GM21381 (cell line): ENCODE results near the gene TUNAR.

Experiments used
- ATAC-seq: cut with Tn5 transposase; IDR thresholded peaks from one replicate; pipeline ENCODE4 v1.9.1; 2021; ENCODE audit warnings: mild to moderate bottlenecking, moderate library complexity; ENCODE audit not compliant: unreplicated experiment

TUNAR gene

DNA sequence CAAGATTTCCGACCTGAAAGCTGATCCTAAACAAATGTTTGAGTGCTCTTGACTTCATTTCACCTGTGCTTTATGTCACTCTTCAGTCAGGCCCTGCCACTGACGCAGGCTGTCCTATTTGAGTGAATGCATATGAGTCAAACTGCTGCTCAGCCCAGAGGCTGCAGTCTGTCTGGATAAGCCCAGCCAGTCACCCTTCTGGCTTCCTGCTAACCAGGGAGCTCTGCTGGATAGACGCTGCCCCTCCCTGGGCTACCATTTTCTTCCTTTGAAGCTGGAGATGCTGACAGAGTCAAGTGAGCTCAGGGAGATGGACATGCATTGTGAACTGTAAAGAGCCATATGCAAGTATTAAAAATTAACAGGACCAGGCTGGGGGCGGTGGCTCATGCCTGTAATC, 5.1 kb upstream of the TUNAR start:
- no peak for ATAC-seq

DNA sequence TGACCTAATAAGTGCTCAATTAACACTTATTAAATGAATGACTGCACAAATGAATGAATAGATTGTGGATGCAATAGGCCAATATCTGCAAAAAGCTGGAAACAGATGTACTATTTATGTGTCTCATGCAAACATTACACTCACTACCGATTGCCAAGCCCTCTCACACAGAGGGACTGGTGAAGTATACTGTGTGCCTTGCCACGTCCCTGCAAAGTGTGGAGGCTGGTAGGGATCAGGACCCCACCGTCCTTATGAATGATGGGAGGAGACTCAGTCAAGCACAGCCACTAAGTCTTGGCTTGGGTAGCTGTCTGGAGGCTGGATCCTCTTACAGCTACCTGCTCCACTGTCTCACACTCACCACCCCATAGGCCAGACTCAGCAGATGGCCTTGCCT, 3.9 kb upstream of the TUNAR start:
- ATAC-seq = no peak

GRCh38 chr14:95875831-95876760, 536 bp upstream of the TUNAR start:
- no peak for ATAC-seq

GRCh38 chr14:95877633-95878032, 1.0 kb downstream of the TUNAR start:
- ATAC-seq = no peak

GRCh38 chr14:95884377-95884776, 7.7 kb downstream of the TUNAR start:
- no peak for ATAC-seq

GRCh38 chr14:95885278-95885677, 8.6 kb downstream of the TUNAR start:
- no peak for ATAC-seq

GRCh38 chr14:95885866-95886265, 9.2 kb downstream of the TUNAR start:
- no peak for ATAC-seq

- no peak for ATAC-seq
Observed at GRCh38 chr14:95886366-95887056, 9.9 kb downstream of the TUNAR start.

GRCh38 chr14:95887351-95887750, 10.7 kb downstream of the TUNAR start:
- no peak for ATAC-seq

- no peak for ATAC-seq
Observed at GRCh38 chr14:95889236-95889979, 12.8 kb downstream of the TUNAR start.

GRCh38 chr14:95891742-95892141, 15.1 kb downstream of the TUNAR start:
- no peak for ATAC-seq

DNA sequence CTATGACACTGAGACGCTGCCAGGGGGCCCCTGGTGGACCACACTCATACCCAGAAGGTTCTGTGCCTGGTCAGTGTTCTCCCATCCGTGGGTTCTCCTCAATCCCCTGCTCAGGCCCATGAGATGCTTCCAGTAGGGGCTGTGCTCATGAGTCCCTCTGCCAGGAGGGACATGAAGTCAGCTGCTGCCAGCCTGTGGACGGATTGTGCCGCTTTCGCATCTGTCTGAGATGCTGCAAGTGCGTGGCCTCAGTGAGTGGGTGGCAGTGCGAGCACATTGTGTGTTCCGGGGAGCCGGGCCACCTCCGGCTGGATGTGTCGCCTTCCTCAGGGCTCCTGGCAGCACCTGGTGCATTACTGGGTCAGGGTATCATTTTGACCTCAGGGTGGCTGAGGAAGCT, 15.5 kb downstream of the TUNAR start:
- no peak for ATAC-seq

- no peak for ATAC-seq
Observed at GRCh38 chr14:95895720-95896119, 19.1 kb downstream of the TUNAR start.

DNA sequence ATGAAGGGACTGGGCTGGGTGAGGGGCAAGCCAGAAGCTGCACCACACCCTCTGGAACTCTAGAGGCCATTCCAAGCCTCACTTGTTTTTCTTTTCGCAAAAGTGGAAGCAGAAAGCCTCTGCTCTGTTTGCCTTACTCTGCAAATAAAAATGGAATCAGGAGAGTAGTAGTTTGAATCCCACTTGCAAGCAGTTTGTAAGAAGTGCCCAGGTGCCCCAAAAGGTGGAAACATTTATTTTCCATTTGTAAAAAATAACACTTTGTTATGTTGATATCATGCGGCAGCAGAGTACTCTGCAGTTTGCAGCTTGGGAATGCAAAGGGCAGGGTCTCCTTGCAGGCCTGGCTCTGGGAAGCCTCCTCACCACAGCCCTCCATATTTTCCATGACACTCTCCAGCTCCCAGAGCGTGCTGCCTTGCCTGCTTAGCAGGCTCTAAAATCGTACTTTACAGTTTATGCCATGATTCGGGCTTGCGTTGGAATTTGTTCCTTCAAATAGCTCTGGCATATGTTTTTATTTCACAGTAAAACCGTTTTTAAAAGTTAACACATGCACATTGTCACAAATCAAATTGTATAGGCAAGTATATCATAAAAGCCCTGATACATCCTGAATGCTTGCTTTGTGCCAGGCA, 20.0 kb downstream of the TUNAR start:
- ATAC-seq = no peak

- no peak for ATAC-seq
Observed at GRCh38 chr14:95897280-95897679, 20.6 kb downstream of the TUNAR start.

DNA sequence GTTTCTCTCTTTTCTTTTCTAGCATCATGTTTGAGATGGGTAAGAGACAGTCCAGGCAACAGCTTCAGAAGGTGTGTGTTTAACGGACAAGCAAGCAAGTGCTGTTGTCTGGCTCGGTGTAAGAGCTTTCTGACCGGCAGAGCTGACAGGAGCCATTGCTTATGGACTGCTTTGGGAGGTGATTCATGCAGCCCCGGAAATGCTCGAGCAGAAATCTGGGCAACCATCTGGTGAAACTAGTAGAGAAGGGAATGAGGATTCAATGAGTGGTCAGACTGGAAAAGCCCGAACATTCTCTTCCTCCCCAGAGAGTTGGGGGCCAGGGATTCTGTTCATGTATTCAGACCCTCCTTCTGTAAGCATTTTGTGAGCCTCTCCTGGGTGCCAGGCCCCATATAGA, 24.4 kb downstream of the TUNAR start:
- ATAC-seq = no peak

- no peak for ATAC-seq
Observed at GRCh38 chr14:95902273-95902826, 25.7 kb downstream of the TUNAR start.

DNA sequence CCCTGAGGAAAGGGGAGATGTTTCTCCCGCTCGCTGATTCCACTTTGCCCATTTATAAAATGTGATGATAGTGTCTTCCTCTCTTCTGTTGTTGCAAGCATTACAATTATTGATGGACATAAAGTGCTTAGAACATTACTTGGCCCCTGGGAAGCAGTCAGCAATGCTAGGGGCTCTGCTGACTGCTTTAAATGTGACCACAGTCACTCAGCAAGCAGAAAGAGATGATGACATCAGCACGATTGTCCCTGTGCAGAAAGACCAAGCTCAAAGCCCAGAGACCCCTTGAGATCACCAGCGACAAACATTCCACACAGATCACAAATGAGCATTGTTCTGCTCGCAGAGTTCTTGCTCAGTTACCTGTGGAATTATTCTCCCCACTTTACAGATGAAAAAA, 26.5 kb downstream of the TUNAR start:
- no peak for ATAC-seq

- ATAC-seq = no peak
Observed at GRCh38 chr14:95903616-95904107, 27.0 kb downstream of the TUNAR start.

DNA sequence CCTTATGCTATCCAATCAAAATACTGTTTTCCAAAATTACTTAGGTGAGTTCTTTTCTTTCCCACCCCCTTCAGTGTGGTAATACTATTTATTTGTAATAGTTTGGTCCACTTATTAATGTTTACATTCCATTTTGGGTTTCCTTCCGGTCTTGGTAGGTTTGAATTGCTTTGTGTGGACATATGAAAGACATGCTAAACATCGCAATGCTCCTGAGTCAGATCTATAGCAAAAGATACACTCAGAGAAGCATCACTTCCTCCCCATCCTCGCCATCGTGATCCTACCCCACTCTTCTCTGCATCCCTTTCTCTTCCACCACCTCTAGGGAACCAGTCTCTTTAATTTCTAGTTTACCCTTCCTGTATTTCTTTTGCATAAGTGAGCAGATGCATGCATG, 30.0 kb downstream of the TUNAR start:
- ATAC-seq = no peak

GRCh38 chr14:95910628-95911027, 34.0 kb downstream of the TUNAR start:
- ATAC-seq = no peak
